ENCODE data around the gene GALNT2. TPM values are rescaled to one million over a fixed set of nuclear protein-coding genes. Genes with fewer than 3 reads are reported as not detected.

GALNT2 gene
- polyA plus RNA-seq, 1 of the 3 experiments (the other 2 are of a cell fraction): 118 TPM

GRCh38 chr1:230146709-230147108, 79.7 kb downstream of the GALNT2 start:
- CTCF ChIA-PET: interaction anchor here (0.6 to 1.3 kb wide), 3 partner anchors 11 to 30 kb away, joined by 3 to 5 read pairs (median 3); no protein-coding TSS in a partner anchor

GRCh38 chr1:230147253-230148125, 80.5 kb downstream of the GALNT2 start:
- no peaks in the 10 kb centered on the region for H3K9me2 ChIP-seq
- ChIA-PET POLR2A (no interaction called here), CTCF (interaction anchor here (1.3 to 1.4 kb wide), 2 partner anchors 19 to 486 kb away, joined by 3 read pairs; no protein-coding TSS in a partner anchor)
- peaks cover 0 to 3% of the 10 kb centered on the region in 2 experiments for H3K36me3 ChIP-seq (replicated peaks in 1 of 2; ENCODE audit: control insufficient read depth in 1 of 2, insufficient read depth in 2 of 2, low read length in 1 of 2)
- peaks cover 81% of the 10 kb centered on the region for H4K20me1 ChIP-seq (ENCODE audit: insufficient read depth)
- no peak for DNase-seq
- TF ChIP-seq MEF2A (IDR thresholded peaks at IDR 0.05; ENCODE audit: borderline replicate concordance, low read depth): no peak
- TF ChIP-seq POLR2AphosphoS5 (IDR thresholded peaks at IDR 0.05; ENCODE audit: low read depth, low read length): no peak
- no peak for TF ChIP-seq RXRA (IDR thresholded peaks at IDR 0.05; ENCODE audit: borderline replicate concordance, low read depth)
- no peak overlapping the region for H3K9ac ChIP-seq
- no peak overlapping the region for H3K27ac ChIP-seq (ENCODE audit: low read depth in 2 of 2, low read length in 1 of 2)
- no peaks in the 10 kb centered on the region for H3K27me3 ChIP-seq (ENCODE audit: insufficient read depth)
- 86% methylated on average over 15 of the region's 15 CpGs for WGBS (ENCODE audit: low lambda C conversion rate)
- H3K9me3 ChIP-seq: no peaks in the 10 kb centered on the region
- no peak overlapping the region for H3K4me2 ChIP-seq
- H3K79me2 ChIP-seq (ENCODE audit: insufficient read depth): peaks cover 92% of the 10 kb centered on the region
- H2AFZ ChIP-seq (ENCODE audit: low read depth): no peak overlapping the region
- no peaks in the 10 kb centered on the region for H3F3A ChIP-seq (replicated peaks; ENCODE audit: insufficient read depth)
- H3K4me3 ChIP-seq (ENCODE audit: low read depth in 2 of 2, low read length in 1 of 2): no peak overlapping the region
- peaks cover 7 to 35% of the 10 kb centered on the region in 2 experiments; a peak in 2 of 4 replicates for H3K4me1 ChIP-seq (ENCODE audit: control insufficient read depth in 1 of 2, insufficient read depth in 2 of 2, low read depth in 1 of 2, low read length in 1 of 2)

More at GRCh38 chr1:230146709-230147108, 79.7 kb downstream of the GALNT2 start:
- DNase-seq: no peak
- H3K9ac ChIP-seq: no peak overlapping the region
- H3K79me2 ChIP-seq (ENCODE audit: insufficient read depth): peaks cover 92% of the 10 kb centered on the region
- POLR2A ChIA-PET: no interaction called here
- H3K36me3 ChIP-seq (replicated peaks in 1 of 2; ENCODE audit: control insufficient read depth in 1 of 2, insufficient read depth in 2 of 2, low read length in 1 of 2): peaks cover 0 to 3% of the 10 kb centered on the region in 2 experiments
- H3K9me3 ChIP-seq: no peaks in the 10 kb centered on the region
- no peak overlapping the region for H2AFZ ChIP-seq (ENCODE audit: low read depth)
- TF ChIP-seq ELF1 (IDR thresholded peaks at IDR 0.05) (no peak), FOXJ3 (CRISPR knock-in tag; IDR thresholded peaks at IDR 0.05) (no peak), MEF2A (IDR thresholded peaks at IDR 0.05; ENCODE audit: borderline replicate concordance, low read depth) (no peak), RXRA (IDR thresholded peaks at IDR 0.05; ENCODE audit: borderline replicate concordance, low read depth) (no peak)
- no peak overlapping the region for H3K27ac ChIP-seq (ENCODE audit: low read depth in 2 of 2, low read length in 1 of 2)
- WGBS (ENCODE audit: low lambda C conversion rate): 94% methylated on average over 13 of the region's 13 CpGs
- H3K4me1 ChIP-seq (ENCODE audit: control insufficient read depth in 1 of 2, insufficient read depth in 2 of 2, low read depth in 1 of 2, low read length in 1 of 2): peaks cover 7 to 41% of the 10 kb centered on the region in 2 experiments; a peak in 2 of 4 replicates
- H3K27me3 ChIP-seq (ENCODE audit: insufficient read depth): no peaks in the 10 kb centered on the region
- H4K20me1 ChIP-seq (ENCODE audit: insufficient read depth): peaks cover 87% of the 10 kb centered on the region
- H3K9me2 ChIP-seq: no peaks in the 10 kb centered on the region
- no peak overlapping the region for H3K4me3 ChIP-seq (ENCODE audit: low read depth in 2 of 2, low read length in 1 of 2)
- H3F3A ChIP-seq (replicated peaks; ENCODE audit: insufficient read depth): no peaks in the 10 kb centered on the region
- no peak overlapping the region for H3K4me2 ChIP-seq

DNA sequence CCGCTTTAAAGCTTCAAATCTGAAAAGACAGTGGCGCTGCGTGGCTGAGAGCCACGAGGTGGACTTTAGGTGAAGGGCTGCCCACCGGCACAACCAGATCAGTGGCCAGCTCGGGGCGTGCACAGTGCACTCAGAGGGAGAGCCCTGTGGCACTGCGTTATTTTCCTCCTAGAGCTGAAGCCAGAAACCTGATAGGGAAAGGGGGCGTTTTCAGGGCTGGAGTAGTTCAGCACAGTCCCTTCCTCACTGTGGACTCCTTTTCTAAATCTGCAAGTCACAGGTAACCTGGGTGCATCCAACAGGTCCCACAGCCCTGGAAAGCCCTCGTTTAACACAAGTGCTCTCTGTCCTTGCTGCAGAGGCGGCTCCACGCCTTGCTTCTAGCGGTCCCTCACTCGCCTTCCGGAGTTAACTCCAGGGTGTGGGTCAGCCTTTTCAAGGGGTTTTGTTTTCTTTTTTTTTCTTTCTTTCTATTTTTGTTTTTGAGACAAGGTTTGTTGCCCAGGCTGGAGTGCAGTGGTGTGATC, 81.2 kb downstream of the GALNT2 start:
- TF ChIP-seq, protein P1, sequence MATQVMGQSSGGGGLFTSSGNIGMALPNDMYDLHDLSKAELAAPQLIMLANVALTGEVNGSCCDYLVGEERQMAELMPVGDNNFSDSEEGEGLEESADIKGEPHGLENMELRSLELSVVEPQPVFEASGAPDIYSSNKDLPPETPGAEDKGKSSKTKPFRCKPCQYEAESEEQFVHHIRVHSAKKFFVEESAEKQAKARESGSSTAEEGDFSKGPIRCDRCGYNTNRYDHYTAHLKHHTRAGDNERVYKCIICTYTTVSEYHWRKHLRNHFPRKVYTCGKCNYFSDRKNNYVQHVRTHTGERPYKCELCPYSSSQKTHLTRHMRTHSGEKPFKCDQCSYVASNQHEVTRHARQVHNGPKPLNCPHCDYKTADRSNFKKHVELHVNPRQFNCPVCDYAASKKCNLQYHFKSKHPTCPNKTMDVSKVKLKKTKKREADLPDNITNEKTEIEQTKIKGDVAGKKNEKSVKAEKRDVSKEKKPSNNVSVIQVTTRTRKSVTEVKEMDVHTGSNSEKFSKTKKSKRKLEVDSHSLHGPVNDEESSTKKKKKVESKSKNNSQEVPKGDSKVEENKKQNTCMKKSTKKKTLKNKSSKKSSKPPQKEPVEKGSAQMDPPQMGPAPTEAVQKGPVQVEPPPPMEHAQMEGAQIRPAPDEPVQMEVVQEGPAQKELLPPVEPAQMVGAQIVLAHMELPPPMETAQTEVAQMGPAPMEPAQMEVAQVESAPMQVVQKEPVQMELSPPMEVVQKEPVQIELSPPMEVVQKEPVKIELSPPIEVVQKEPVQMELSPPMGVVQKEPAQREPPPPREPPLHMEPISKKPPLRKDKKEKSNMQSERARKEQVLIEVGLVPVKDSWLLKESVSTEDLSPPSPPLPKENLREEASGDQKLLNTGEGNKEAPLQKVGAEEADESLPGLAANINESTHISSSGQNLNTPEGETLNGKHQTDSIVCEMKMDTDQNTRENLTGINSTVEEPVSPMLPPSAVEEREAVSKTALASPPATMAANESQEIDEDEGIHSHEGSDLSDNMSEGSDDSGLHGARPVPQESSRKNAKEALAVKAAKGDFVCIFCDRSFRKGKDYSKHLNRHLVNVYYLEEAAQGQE (IDR thresholded peaks at IDR 0.05; ENCODE audit: low read depth, low read length): no peak
- TF ChIP-seq TCF12 (IDR thresholded peaks at IDR 0.05) (no peak), ELF1 (IDR thresholded peaks at IDR 0.05) (no peak), RCOR1 (IDR thresholded peaks at IDR 0.05; ENCODE audit: low read length) (no peak), TAF1 (IDR thresholded peaks at IDR 0.05; ENCODE audit: borderline replicate concordance, low read depth, low read length) (no peak), IRF3 (IDR thresholded peaks at IDR 0.05; ENCODE audit: low read depth, low read length) (no peak), FOXJ3 (CRISPR knock-in tag; IDR thresholded peaks at IDR 0.05) (no peak), TEAD4 (IDR thresholded peaks at IDR 0.05; ENCODE audit: borderline replicate concordance, insufficient read depth) (no peak)
- TF ChIP-seq, protein P2, sequence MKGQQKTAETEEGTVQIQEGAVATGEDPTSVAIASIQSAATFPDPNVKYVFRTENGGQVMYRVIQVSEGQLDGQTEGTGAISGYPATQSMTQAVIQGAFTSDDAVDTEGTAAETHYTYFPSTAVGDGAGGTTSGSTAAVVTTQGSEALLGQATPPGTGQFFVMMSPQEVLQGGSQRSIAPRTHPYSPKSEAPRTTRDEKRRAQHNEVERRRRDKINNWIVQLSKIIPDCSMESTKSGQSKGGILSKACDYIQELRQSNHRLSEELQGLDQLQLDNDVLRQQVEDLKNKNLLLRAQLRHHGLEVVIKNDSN (IDR thresholded peaks at IDR 0.05; ENCODE audit: borderline replicate concordance, low read depth): no peak
- H3K9me2 ChIP-seq: no peaks in the 10 kb centered on the region
- H3K27me3 ChIP-seq (ENCODE audit: insufficient read depth): no peaks in the 10 kb centered on the region
- peaks cover 74% of the 10 kb centered on the region for H4K20me1 ChIP-seq (ENCODE audit: insufficient read depth)
- WGBS (ENCODE audit: low lambda C conversion rate): 94% methylated on average over 15 of the region's 15 CpGs
- H3K9me3 ChIP-seq: no peaks in the 10 kb centered on the region
- peaks cover 4 to 32% of the 10 kb centered on the region in 2 experiments; a peak in 2 of 4 replicates for H3K4me1 ChIP-seq (ENCODE audit: control insufficient read depth in 1 of 2, insufficient read depth in 2 of 2, low read depth in 1 of 2, low read length in 1 of 2)
- H3K9ac ChIP-seq: no peak overlapping the region
- no peak overlapping the region for H2AFZ ChIP-seq (ENCODE audit: low read depth)
- H3K79me2 ChIP-seq (ENCODE audit: insufficient read depth): peaks cover 94% of the 10 kb centered on the region
- ChIA-PET CTCF (interaction anchor here (1.4 kb wide), 1 partner anchor 487 kb away, joined by 3 read pairs; no protein-coding TSS in a partner anchor), POLR2A (no interaction called here)
- no peak overlapping the region for H3K4me2 ChIP-seq
- H3K4me3 ChIP-seq (ENCODE audit: low read depth in 2 of 2, low read length in 1 of 2): no peak overlapping the region
- DNase-seq: no peak
- H3K36me3 ChIP-seq (replicated peaks in 1 of 2; ENCODE audit: control insufficient read depth in 1 of 2, insufficient read depth in 2 of 2, low read length in 1 of 2): peaks cover 0 to 3% of the 10 kb centered on the region in 2 experiments
- no peaks in the 10 kb centered on the region for H3F3A ChIP-seq (replicated peaks; ENCODE audit: insufficient read depth)
- H3K27ac ChIP-seq (ENCODE audit: low read depth in 2 of 2, low read length in 1 of 2): no peak overlapping the region
